ENCODE measurements around the gene ARSD.
A peak's percentile ranks its signal among the peaks of the same experiment; 100 is the strongest.
"Not testable (repeated sequence)": the region's sequence is repeated elsewhere in the genome, so short reads cannot be mapped to it uniquely, and the experiment has no call there.

Gene ARSD

GRCh38 chrX:2962381-2962780 lies 33.2 kb upstream of the ARSD start:
- Histone ChIP-seq H3K36me3 (ENCODE audit: control insufficient read depth, insufficient read depth, low read length) (no peaks in the 10 kb centered on the region), H3K9ac (ENCODE audit: low read length) (no peak overlapping the region), H3K27ac (ENCODE audit: low read depth, low read length) (no peak overlapping the region), H3K4me1 (ENCODE audit: control insufficient read depth, insufficient read depth, low read length) (no peaks in the 10 kb centered on the region), H3K27me3 (ENCODE audit: control insufficient read depth, insufficient read depth, low read length) (no peaks in the 10 kb centered on the region), H3K4me3 (ENCODE audit: low read length) (no peak overlapping the region)

DNA sequence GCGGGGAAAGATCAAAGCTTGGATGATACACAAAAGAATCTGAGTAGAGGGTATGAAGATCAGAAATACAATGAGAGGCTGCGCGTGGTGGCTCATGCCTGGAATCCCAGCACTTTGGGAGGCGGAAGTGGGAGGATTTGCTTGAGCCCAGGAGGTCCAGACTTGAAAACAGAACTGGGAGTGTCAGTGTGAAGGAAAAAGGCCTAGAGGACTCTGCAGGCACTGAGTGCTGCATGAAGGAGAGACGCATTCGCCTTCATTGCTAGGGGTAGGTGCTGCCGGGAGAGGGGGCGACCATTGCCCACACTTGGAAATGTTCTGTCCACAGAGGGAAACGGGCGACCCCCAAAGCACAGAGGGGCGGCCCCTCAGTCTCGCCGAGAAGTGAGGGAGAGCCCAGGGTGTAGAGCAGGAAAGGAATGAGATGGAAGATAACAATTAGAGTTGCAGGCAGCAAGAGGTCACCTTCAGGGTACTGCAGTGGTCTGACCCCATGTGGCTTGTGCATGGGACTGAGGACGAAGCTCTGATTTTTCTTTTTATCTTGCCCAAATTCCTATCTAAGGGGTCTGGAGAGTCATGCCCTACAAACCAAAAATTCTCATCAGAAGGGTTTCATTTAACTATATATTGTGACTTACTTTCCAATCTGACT lies 31.8 kb upstream of the ARSD start:
- Histone ChIP-seq H3K36me3 (ENCODE audit: control insufficient read depth, insufficient read depth, low read length) (no peaks in the 10 kb centered on the region), H3K4me1 (ENCODE audit: control insufficient read depth, insufficient read depth, low read length) (no peaks in the 10 kb centered on the region), H3K9ac (ENCODE audit: low read length) (no peak overlapping the region), H3K27me3 (ENCODE audit: control insufficient read depth, insufficient read depth, low read length) (no peaks in the 10 kb centered on the region), H3K4me3 (ENCODE audit: low read length) (no peak overlapping the region), H3K27ac (ENCODE audit: low read depth, low read length) (no peak overlapping the region)

DNA sequence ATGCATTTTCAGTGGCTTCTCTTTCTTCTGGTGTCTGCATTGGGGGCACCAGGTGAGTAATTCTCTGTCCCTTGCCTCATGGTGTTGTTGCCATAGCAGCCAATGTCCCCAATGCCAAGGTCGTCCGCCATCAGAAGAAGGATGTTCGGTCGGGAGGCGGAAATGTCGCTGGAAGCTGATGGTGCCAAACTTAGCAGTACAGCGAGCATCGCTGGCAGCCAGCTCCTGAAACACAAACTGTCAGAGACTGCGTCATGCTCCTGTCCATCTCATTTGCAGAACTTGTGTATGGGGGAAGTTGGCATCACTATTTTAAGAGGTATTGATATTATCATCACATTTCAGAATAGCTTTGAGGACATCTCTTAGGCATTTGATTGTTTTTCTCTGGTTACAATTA lies 29.1 kb upstream of the ARSD start:
- H3K4me1 ChIP-seq (ENCODE audit: control insufficient read depth, insufficient read depth, low read length): no peaks in the 10 kb centered on the region
- H3K4me3 ChIP-seq (ENCODE audit: low read length): no peak overlapping the region
- no peak overlapping the region for H3K9ac ChIP-seq (ENCODE audit: low read length)
- no peaks in the 10 kb centered on the region for H3K27me3 ChIP-seq (ENCODE audit: control insufficient read depth, insufficient read depth, low read length)
- no peaks in the 10 kb centered on the region for H3K36me3 ChIP-seq (ENCODE audit: control insufficient read depth, insufficient read depth, low read length)
- no peak overlapping the region for H3K27ac ChIP-seq (ENCODE audit: low read depth, low read length)

DNA sequence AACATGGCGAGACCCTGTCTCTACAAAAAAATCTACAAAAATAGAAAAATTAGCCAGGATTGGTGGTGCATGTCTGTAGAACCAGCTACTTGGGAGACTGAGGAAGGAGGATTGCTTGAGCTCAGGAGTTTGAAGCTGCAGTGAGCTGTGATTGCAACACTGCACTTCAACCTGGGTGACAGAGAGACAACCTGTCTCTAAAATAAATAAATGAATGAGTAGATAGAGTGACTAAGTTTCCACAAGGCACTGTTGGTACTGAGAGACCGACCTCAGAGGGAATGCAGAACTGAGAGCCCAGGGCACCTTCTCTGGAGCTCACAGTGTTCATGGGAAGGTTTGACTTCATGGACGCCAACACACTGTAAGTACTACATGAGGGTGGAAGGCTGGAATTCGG lies 26.7 kb upstream of the ARSD start:
- H3K36me3 ChIP-seq (ENCODE audit: control insufficient read depth, insufficient read depth, low read length): no peaks in the 10 kb centered on the region
- H3K27me3 ChIP-seq (ENCODE audit: control insufficient read depth, insufficient read depth, low read length): no peaks in the 10 kb centered on the region

GRCh38 chrX:2955281-2955680 lies 26.1 kb upstream of the ARSD start:
- peaks cover 2% of the 10 kb centered on the region for H3K36me3 ChIP-seq (ENCODE audit: control insufficient read depth, insufficient read depth, low read length)
- no peak overlapping the region for H3K4me3 ChIP-seq (ENCODE audit: low read length)
- no peak overlapping the region for H3K9ac ChIP-seq (ENCODE audit: low read length)
- no peaks in the 10 kb centered on the region for H3K4me1 ChIP-seq (ENCODE audit: control insufficient read depth, insufficient read depth, low read length)
- H3K27ac ChIP-seq (ENCODE audit: low read depth, low read length): no peak overlapping the region
- no peaks in the 10 kb centered on the region for H3K27me3 ChIP-seq (ENCODE audit: control insufficient read depth, insufficient read depth, low read length)

More for the DNA sequence above, 26.7 kb upstream of the ARSD start:
- H3K4me1 ChIP-seq (ENCODE audit: control insufficient read depth, insufficient read depth, low read length): no peaks in the 10 kb centered on the region
- H3K9ac ChIP-seq (ENCODE audit: low read length): no peak overlapping the region
- H3K27ac ChIP-seq (ENCODE audit: low read depth, low read length): no peak overlapping the region
- no peak overlapping the region for H3K4me3 ChIP-seq (ENCODE audit: low read length)

- no peaks in the 10 kb centered on the region for H3K27me3 ChIP-seq (ENCODE audit: control insufficient read depth, insufficient read depth, low read length)
- H3K4me1 ChIP-seq (ENCODE audit: control insufficient read depth, insufficient read depth, low read length): no peaks in the 10 kb centered on the region
- no peak overlapping the region for H3K27ac ChIP-seq (ENCODE audit: low read depth, low read length)
- peaks cover 2% of the 10 kb centered on the region for H3K36me3 ChIP-seq (ENCODE audit: control insufficient read depth, insufficient read depth, low read length)
- no peak overlapping the region for H3K9ac ChIP-seq (ENCODE audit: low read length)
- no peak overlapping the region for H3K4me3 ChIP-seq (ENCODE audit: low read length)
Measured at GRCh38 chrX:2954541-2954940, 25.4 kb upstream of the ARSD start.

- not testable (repeated sequence) for H3K4me3 ChIP-seq (ENCODE audit: low read length); H3K27ac ChIP-seq (ENCODE audit: low read depth, low read length); H3K36me3 ChIP-seq (ENCODE audit: control insufficient read depth, insufficient read depth, low read length); H3K9ac ChIP-seq (ENCODE audit: low read length); H3K4me1 ChIP-seq (ENCODE audit: control insufficient read depth, insufficient read depth, low read length); H3K27me3 ChIP-seq (ENCODE audit: control insufficient read depth, insufficient read depth, low read length)
Measured at GRCh38 chrX:2937942-2938341, 8.8 kb upstream of the ARSD start.

- Histone ChIP-seq H3K4me1 (ENCODE audit: control insufficient read depth, insufficient read depth, low read length) (no peaks in the 10 kb centered on the region), H3K36me3 (ENCODE audit: control insufficient read depth, insufficient read depth, low read length) (no peaks in the 10 kb centered on the region), H3K27ac (ENCODE audit: low read depth, low read length) (no peak overlapping the region), H3K4me3 (ENCODE audit: low read length) (no peak overlapping the region), H3K9ac (ENCODE audit: low read length) (no peak overlapping the region), H3K27me3 (ENCODE audit: control insufficient read depth, insufficient read depth, low read length) (no peaks in the 10 kb centered on the region)
Measured at GRCh38 chrX:2934715-2935710, 5.9 kb upstream of the ARSD start.

DNA sequence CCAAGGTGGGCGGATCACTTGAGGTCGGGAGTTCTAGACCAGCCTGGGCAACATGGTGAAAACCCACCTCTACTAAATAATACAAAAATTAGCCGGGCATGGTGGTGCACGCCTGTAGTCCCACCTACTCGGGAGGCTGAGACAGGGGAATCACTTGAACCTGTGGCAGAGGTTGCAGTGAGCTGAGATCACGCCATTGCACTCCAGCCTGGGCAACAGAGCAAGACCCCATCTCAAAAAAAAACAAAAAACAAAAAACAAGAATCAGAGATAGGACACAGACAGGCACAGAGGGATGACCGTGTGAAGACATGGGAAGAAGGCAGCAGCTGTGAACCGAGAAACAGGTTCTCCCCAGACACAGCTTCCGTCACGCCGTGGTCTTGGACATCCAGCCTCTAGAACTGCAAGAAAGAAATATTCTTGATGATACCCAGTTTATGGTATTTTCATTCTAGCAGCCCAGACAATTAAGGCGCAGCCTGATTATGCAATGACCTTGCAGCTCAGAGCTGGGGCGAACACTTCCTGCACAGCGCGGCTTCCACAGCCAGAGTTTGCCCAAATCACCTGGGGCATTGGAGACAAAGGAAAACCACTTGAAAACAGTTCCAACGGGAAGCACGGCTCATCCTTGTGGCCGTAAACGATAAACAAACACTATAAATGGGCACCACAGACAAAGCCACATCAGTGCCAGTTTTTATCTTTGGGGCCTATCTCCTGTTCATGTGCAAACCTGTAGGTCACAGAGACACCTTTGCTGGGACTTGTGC lies 4.2 kb upstream of the ARSD start:
- no peak overlapping the region for H3K27ac ChIP-seq (ENCODE audit: low read depth, low read length)
- no peaks in the 10 kb centered on the region for H3K4me1 ChIP-seq (ENCODE audit: control insufficient read depth, insufficient read depth, low read length)
- no peak overlapping the region for H3K4me3 ChIP-seq (ENCODE audit: low read length)
- H3K36me3 ChIP-seq (ENCODE audit: control insufficient read depth, insufficient read depth, low read length): no peaks in the 10 kb centered on the region
- no peak overlapping the region for H3K9ac ChIP-seq (ENCODE audit: low read length)
- H3K27me3 ChIP-seq (ENCODE audit: control insufficient read depth, insufficient read depth, low read length): no peaks in the 10 kb centered on the region

GRCh38 chrX:2931612-2932011 lies 2.5 kb upstream of the ARSD start:
- H3K36me3 ChIP-seq (ENCODE audit: control insufficient read depth, insufficient read depth, low read length): no peaks in the 10 kb centered on the region
- H3K4me1 ChIP-seq (ENCODE audit: control insufficient read depth, insufficient read depth, low read length): no peaks in the 10 kb centered on the region
- no peaks in the 10 kb centered on the region for H3K27me3 ChIP-seq (ENCODE audit: control insufficient read depth, insufficient read depth, low read length)
- H3K4me3 ChIP-seq (ENCODE audit: low read length): no peak overlapping the region
- H3K27ac ChIP-seq (ENCODE audit: low read depth, low read length): no peak overlapping the region
- no peak overlapping the region for H3K9ac ChIP-seq (ENCODE audit: low read length)

DNA sequence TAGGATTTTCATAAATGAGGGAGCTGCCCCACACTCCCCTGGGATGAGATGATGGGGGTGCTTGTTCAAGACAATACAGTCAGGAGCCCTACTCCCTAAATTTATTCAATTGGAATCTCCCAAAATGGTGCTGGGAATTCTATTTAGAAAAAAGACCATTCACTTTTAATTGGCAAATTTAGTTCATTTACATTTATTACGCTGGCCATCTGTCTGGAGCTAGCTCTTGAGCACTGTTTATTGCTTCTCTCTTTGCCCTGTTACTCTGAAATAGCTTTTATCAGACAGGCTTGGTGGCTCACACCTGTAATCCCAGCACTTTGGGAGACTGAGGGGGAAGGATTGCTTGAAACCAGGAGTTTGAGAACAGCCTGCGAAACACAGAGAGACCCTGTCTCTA lies 2.0 kb upstream of the ARSD start:
- Histone ChIP-seq H3K9ac (ENCODE audit: low read length) (no peak overlapping the region), H3K4me3 (ENCODE audit: low read length) (no peak overlapping the region), H3K36me3 (ENCODE audit: control insufficient read depth, insufficient read depth, low read length) (no peaks in the 10 kb centered on the region), H3K4me1 (ENCODE audit: control insufficient read depth, insufficient read depth, low read length) (no peaks in the 10 kb centered on the region), H3K27me3 (ENCODE audit: control insufficient read depth, insufficient read depth, low read length) (no peaks in the 10 kb centered on the region), H3K27ac (ENCODE audit: low read depth, low read length) (no peak overlapping the region)

DNA sequence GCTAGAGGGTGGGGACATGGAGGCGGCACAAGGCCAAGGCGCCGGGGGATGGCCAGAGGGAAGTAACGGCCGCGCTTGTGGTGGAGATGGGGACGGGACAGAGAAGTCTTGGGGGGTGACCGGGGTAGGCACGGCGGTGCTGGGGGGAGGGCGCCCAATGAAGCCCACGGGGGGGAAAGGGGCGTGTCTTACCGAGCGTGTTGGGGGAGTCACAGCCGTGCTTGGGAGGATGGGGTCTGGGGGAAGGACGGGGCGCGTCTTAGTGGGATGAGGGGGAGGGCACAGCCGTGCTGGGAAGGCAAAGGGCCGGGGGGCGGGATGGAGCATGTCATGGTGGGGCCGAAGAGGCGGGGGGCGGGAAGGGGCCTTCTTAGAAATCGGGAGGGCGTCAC lies 952 bp downstream of the ARSD start:
- no peak overlapping the region for H3K9ac ChIP-seq (ENCODE audit: low read length)
- H3K27ac ChIP-seq (ENCODE audit: low read depth, low read length): peak overlapping the region; percentile 89
- no peaks in the 10 kb centered on the region for H3K36me3 ChIP-seq (ENCODE audit: control insufficient read depth, insufficient read depth, low read length)
- H3K4me1 ChIP-seq (ENCODE audit: control insufficient read depth, insufficient read depth, low read length): no peaks in the 10 kb centered on the region
- peak overlapping the region; percentile 51 for H3K4me3 ChIP-seq (ENCODE audit: low read length)
- H3K27me3 ChIP-seq (ENCODE audit: control insufficient read depth, insufficient read depth, low read length): no peaks in the 10 kb centered on the region

Data from rectal smooth muscle tissue (tissue), 1 donor.